ENCODE results near the gene ATAT1.

GRCh38 chr6:30643656-30644055 is 17.0 kb downstream of the ATAT1 start:
- no peak for TF ChIP-seq GATA3 (IDR thresholded peaks at IDR 0.05; ENCODE audit: low read depth, low read length)
- no peak for TF ChIP-seq GATA2 (IDR thresholded peaks at IDR 0.05; ENCODE audit: low read depth, low read length)

Data from SH-SY5Y (cell line).